Spleen (tissue), 7 donors: Measurements from ENCODE around the gene GATA2.

ENCODE experiments used
- CTCF ChIP-seq, 11 experiments: fragments of 200-600 bp in 7 of 11; fragments of 450-650 bp in 4 of 11; sonication (generic) in 4 of 11; IDR thresholded peaks in 8 of 11; conservative IDR thresholded peaks in 3 of 11; 1 replicate in 7 of 11; 2 replicates in 4 of 11; pipeline versions ENCODE4 v1.4.0 to v1.8.0; 2016 to 2021; ENCODE audit warnings: antibody characterized with exemption in 11 of 11, inconsistent platforms in 4 of 11, mild to moderate bottlenecking in 1 of 11
- POLR2A ChIP-seq, 3 donors: fragments of 450-650 bp; IDR thresholded peaks; one replicate each; pipeline ENCODE4 v1.5.1; 2017; ENCODE audit warnings: antibody characterized with exemption in 3 of 3, mild to moderate bottlenecking in 1 of 3
- POLR2AphosphoS5 ChIP-seq, 3 donors: sonication (generic); formaldehyde crosslinking; IDR thresholded peaks; one replicate each; pipeline ENCODE4 v1.5.1; 2017; ENCODE audit warnings: antibody characterized with exemption in 3 of 3
- donor health status: DM: no; HTN: no; CAD: no; lungs with moderate emphysema.
- donor health status: DM: no; HTN: no; CAD: no.
- donor health status: DM: no; HTN: no; CAD: no.

GRCh38 chr3:128532012-128532983 lies 39.3 kb upstream of the GATA2 start:
- TF ChIP-seq CTCF (IDR thresholded peaks at IDR 0.05 in 8 of 11, conservative IDR thresholded peaks at IDR 0.05 in 3 of 11) (no peak), POLR2A (IDR thresholded peaks at IDR 0.05) (no peak), POLR2AphosphoS5 (IDR thresholded peaks at IDR 0.05) (no peak)
